Sigmoid colon (tissue), 7 donors: ENCODE results near the gene ENGASE. TPM values are rescaled to one million over a fixed set of nuclear protein-coding genes. Genes with fewer than 3 reads are reported as not detected.

Experiments
- DNase-seq: peaks from one replicate; pipeline ENCODE4 v3.0.0-alpha.2; 2019
- H3K27ac ChIP-seq, 4 donors: fragments of 200-600 bp; sonication (generic); one replicate each; pipeline ENCODE4 v1.5.1; 2016 to 2019; ENCODE audit warnings: mild to moderate bottlenecking in 1 of 4
- H3K27me3 ChIP-seq, 3 donors: fragments of 200-600 bp; sonication (generic); one replicate each; pipeline ENCODE4 v1.5.1; 2019; ENCODE audit warnings: mild to moderate bottlenecking in 1 of 3
- H3K36me3 ChIP-seq, 4 donors: fragments of 200-600 bp; sonication (generic); one replicate each; pipeline ENCODE4 v1.5.1; 2016 to 2019
- H3K4me1 ChIP-seq, 4 donors: fragments of 200-600 bp; sonication (generic); one replicate each; pipeline ENCODE4 v1.5.1; 2017 to 2019
- H3K4me3 ChIP-seq, 4 donors: fragments of 200-600 bp; sonication (generic); one replicate each; pipeline ENCODE4 v1.5.1; 2017 to 2019; ENCODE audit warnings: mild to moderate bottlenecking in 2 of 4, moderate library complexity in 1 of 4
- H3K9me3 ChIP-seq, 4 donors: fragments of 200-600 bp in 3 of 4; sonication (generic) in 3 of 4; one replicate each; pipeline versions ENCODE4 v1.5.1 to v1.6.1; 2013 to 2019
- EP300 ChIP-seq, 4 donors: sonication (generic); formaldehyde crosslinking; IDR thresholded peaks; one replicate each; pipeline ENCODE4 v1.6.1; 2017; ENCODE audit warnings: antibody characterized with exemption in 4 of 4
- POLR2A ChIP-seq, 2 donors: fragments of 450-650 bp; IDR thresholded peaks; one replicate each; pipeline ENCODE4 v1.6.1; 2016; ENCODE audit warnings: antibody characterized with exemption in 2 of 2, mild to moderate bottlenecking in 2 of 2, moderate library complexity in 2 of 2
- POLR2AphosphoS5 ChIP-seq, 4 donors: sonication (generic); formaldehyde crosslinking; IDR thresholded peaks; one replicate each; pipeline ENCODE4 v1.6.1; 2017; ENCODE audit warnings: antibody characterized with exemption in 4 of 4
- WGBS, 2 donors: extraction: QIAGEN DNeasy Blood & Tissue Kit; methylation state at CpG; one replicate each; pipeline ENCODE4 v1.1.7; 2013; 5-methylcytosine and 5-hydroxymethylcytosine counted together
- intact Hi-C: fragments of 100-400 bp; cut with DNase I; formaldehyde crosslinking; loops from one replicate; pipeline ENCODE4 v1.15.1; 2023
- polyA plus RNA-seq, 3 donors: library from polyadenylated mRNA; stranded (reverse); fragments of 200-250 nt; gene quantifications; one replicate each; pipeline ENCODE4 v1.2.3, GENCODE V29; 2013
- total RNA-seq, 4 donors: library from RNA; depleted of rRNA; stranded (reverse); fragments of >200 nt; gene quantifications; one replicate each; pipeline ENCODE4 v1.1.0, GENCODE V29; 2016
- TF ChIP-seq, protein P1 (sequence below), 4 experiments: fragments of 450-650 bp in 3 of 4; fragments of 200-600 bp in 1 of 4; IDR thresholded peaks; one replicate each; pipeline ENCODE4 v1.5.1; 2016 to 2019; ENCODE audit warnings: antibody characterized with exemption in 4 of 4, mild to moderate bottlenecking in 3 of 4, moderate library complexity in 2 of 4
- donor health status: healthy with polysubstance abuse.
- donor health status: Bipolar disorder and iron deficiency.
- donor health status: healthy.

The ENGASE gene
- total and polyA plus RNA-seq, 7 donors: 7.2 to 55.9 (median 14.3) TPM

DNA sequence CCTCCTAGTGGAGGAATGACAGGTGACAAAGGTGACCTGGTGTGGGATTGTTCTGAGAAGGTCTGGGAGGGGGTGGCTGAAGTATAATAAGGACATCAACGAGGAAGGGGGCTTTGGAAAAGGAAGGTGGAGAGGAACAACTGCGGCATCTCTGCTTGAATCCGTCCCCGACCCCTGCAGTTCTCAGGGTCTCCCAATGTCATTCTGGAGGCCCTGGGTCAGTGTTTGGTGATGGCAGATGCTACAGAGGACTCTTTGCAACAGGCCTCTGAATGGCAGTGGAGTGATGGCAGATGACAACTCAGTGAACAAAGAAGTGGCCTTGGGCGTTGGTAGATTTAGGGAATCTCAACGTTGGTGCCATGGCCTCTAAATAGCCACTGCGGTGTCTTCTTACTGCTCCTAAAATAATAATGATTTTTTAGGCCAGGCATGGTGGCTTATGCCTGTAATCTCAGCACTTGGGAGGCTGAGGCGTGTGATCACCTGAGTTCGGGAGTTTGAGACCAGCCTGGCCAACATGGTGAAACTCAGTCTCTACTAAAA, 1.3 kb downstream of the ENGASE start:
- Histone ChIP-seq H3K27me3 (no peaks in the 10 kb centered on the region), H3K9me3 (no peaks in the 10 kb centered on the region), H3K4me3 (peak overlapping the region in 3 of 4 donors; percentile 90 to 94 (median 94)), H3K27ac (peak overlapping the region; percentile 83 to 92 (median 88)), H3K36me3 (peaks cover 0 to 35% (median 14%) of the 10 kb centered on the region in 4 donors), H3K4me1 (peaks cover 0 to 25% (median 20%) of the 10 kb centered on the region in 4 donors)
- intact Hi-C loops: loop anchor here (5.0 kb wide), 1 partner anchor 54 kb away; the partner anchor contains the start of gene C1QTNF1
- TF ChIP-seq POLR2AphosphoS5 (IDR thresholded peaks at IDR 0.05) (no peak), POLR2A (IDR thresholded peaks at IDR 0.05) (no peak), EP300 (IDR thresholded peaks at IDR 0.05) (no peak)
- TF ChIP-seq, protein P1, sequence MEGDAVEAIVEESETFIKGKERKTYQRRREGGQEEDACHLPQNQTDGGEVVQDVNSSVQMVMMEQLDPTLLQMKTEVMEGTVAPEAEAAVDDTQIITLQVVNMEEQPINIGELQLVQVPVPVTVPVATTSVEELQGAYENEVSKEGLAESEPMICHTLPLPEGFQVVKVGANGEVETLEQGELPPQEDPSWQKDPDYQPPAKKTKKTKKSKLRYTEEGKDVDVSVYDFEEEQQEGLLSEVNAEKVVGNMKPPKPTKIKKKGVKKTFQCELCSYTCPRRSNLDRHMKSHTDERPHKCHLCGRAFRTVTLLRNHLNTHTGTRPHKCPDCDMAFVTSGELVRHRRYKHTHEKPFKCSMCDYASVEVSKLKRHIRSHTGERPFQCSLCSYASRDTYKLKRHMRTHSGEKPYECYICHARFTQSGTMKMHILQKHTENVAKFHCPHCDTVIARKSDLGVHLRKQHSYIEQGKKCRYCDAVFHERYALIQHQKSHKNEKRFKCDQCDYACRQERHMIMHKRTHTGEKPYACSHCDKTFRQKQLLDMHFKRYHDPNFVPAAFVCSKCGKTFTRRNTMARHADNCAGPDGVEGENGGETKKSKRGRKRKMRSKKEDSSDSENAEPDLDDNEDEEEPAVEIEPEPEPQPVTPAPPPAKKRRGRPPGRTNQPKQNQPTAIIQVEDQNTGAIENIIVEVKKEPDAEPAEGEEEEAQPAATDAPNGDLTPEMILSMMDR (IDR thresholded peaks at IDR 0.05): no peak
- 57 to 82% methylated on average over 9 of the region's 9 CpGs for WGBS, 2 donors
- DNase-seq: peak; percentile 50

DNA sequence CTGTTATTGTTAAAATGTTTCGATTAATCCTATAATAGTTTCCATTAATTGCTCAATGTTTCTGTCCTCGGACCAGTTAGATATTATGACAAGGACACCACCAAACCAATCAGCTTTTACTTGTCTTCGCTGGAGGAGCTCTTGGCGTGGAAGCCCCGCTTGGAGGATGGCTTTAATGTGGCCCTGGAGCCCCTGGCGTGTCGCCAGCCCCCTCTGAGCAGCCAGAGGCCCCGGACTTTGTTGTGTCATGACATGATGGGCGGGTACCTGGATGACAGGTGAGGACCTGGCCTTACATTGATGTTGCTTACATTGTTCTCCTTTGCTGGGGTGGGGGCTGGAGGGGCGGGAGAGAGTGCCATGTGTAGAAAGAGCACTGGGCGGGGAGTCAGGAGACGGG, 3.0 kb downstream of the ENGASE start:
- intact Hi-C loops: loop anchor here (5.0 kb wide), 1 partner anchor 55 kb away; the partner anchor contains the start of gene C1QTNF1
- Histone ChIP-seq H3K27me3 (no peaks in the 10 kb centered on the region), H3K36me3 (peaks cover 0 to 40% (median 15%) of the 10 kb centered on the region in 4 donors), H3K27ac (no peak overlapping the region), H3K4me3 (no peak overlapping the region), H3K9me3 (no peaks in the 10 kb centered on the region), H3K4me1 (peaks cover 0 to 25% (median 20%) of the 10 kb centered on the region in 4 donors)
- peak; percentile 65 for DNase-seq
- TF ChIP-seq EP300 (IDR thresholded peaks at IDR 0.05): no peak
- TF ChIP-seq POLR2A (IDR thresholded peaks at IDR 0.05): no peak
- TF ChIP-seq POLR2AphosphoS5 (IDR thresholded peaks at IDR 0.05): no peak
- TF ChIP-seq, protein P1 (IDR thresholded peaks at IDR 0.05): no peak
- 40 to 86% methylated on average over 12 of the region's 12 CpGs for WGBS, 2 donors

DNA sequence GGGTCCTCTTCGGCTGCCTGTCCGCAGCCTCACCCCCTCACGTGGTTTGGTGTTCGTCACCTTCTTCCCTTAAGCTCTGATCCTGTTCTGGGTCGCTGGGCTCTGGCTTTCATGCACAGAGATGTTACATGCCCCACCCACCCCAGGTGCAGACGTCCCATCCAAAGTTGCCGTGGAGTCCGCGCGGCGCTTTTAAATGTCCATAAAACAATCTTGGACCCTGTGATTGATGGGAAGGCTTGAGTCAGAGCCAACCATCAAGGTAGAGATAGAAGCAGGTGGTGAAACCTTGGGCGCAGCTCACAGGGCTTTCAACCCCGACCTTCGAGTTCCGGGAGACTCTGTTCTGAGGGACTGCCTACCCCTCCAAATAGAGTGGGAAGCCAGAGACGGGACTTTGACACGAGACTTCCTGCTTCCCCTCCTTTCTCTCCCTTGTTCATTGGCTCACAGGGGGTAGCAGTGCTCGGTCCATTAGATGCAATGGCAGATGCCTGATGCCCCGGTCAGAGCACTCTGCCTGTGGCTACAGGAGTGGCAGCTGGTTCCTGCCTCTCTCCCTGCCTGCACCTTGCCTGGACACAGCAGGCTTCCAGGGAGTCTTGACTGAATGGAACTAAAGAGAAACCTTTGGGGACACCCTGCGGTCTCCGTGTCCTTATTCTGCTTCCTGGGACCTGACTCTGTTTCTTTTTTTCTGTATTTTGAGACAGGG, 4.0 kb downstream of the ENGASE start:
- intact Hi-C loops: loop anchor here (5.0 kb wide), 1 partner anchor 56 kb away; the partner anchor contains the start of gene C1QTNF1
- no peaks in the 10 kb centered on the region for H3K9me3 ChIP-seq
- H3K36me3 ChIP-seq: peaks cover 0 to 48% (median 15%) of the 10 kb centered on the region in 4 donors
- H3K4me3 ChIP-seq: no peak overlapping the region
- 25 to 73% methylated on average over 21 of the region's 21 CpGs for whole genome bisulfite sequencing, 2 donors
- peaks cover 0 to 25% (median 20%) of the 10 kb centered on the region in 4 donors for H3K4me1 ChIP-seq
- TF ChIP-seq EP300 (IDR thresholded peaks at IDR 0.05) (no peak), POLR2AphosphoS5 (IDR thresholded peaks at IDR 0.05) (no peak), POLR2A (IDR thresholded peaks at IDR 0.05) (no peak)
- TF ChIP-seq, protein P1 (IDR thresholded peaks at IDR 0.05): no peak
- H3K27me3 ChIP-seq: no peaks in the 10 kb centered on the region
- no peak for DNase-seq
- no peak overlapping the region for H3K27ac ChIP-seq

DNA sequence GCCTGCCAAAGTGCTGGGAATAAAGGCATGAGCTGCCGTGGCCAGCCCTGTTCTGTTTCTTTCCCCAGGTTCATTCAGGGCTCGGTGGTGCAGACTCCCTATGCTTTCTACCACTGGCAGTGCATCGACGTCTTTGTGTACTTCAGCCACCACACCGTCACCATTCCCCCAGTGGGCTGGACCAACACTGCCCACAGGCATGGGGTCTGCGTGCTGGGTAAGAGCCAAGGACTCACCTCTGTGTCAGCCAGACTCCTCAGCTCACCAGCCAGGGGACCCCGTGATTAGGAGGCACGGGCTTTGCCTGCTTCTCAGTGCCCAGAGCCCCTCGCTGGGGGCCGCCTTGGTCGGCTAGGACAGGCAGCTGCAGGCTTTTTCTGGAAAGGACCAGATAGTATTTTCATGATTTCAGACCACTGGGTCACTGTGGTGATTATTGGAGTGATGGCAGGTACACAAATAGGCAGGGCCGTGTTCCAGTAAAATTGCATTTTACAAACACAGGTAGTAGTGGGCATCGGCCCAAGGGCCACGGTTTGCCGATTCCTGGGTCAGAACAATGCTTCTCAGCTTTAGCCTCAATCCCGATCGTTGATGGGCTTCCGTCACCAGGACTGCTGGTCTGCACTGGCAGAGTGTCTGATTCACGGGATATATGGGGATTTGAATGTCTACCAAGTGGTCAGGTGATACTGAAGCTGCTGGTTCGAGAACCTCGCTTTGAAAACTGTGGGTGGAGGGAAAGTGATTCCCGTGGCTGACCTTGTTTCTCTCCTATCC, 5.0 kb downstream of the ENGASE start:
- TF ChIP-seq EP300 (IDR thresholded peaks at IDR 0.05) (no peak), POLR2AphosphoS5 (IDR thresholded peaks at IDR 0.05) (peak in 1 of 4 donors; percentile 4), POLR2A (IDR thresholded peaks at IDR 0.05) (no peak)
- WGBS, 2 donors: 90 to 96% methylated on average over 22 of the region's 22 CpGs
- peaks cover 0 to 58% (median 18%) of the 10 kb centered on the region in 4 donors for H3K36me3 ChIP-seq
- peaks cover 0 to 17% (median 14%) of the 10 kb centered on the region in 4 donors for H3K4me1 ChIP-seq
- H3K27ac ChIP-seq: no peak overlapping the region
- no peak for DNase-seq
- H3K9me3 ChIP-seq: no peaks in the 10 kb centered on the region
- H3K4me3 ChIP-seq: no peak overlapping the region
- intact Hi-C loops: loop anchor here (5.0 kb wide), 1 partner anchor 57 kb away; the partner anchor contains the start of gene C1QTNF1
- H3K27me3 ChIP-seq: no peaks in the 10 kb centered on the region
